HG03103 (cell line): ENCODE measurements around the gene SLC45A3.
"Not testable (repeated sequence)": the region's sequence is repeated elsewhere in the genome, so short reads cannot be mapped to it uniquely, and the experiment has no call there.

Source experiments
- ATAC-seq: cut with Tn5 transposase; IDR thresholded peaks from one replicate; pipeline ENCODE4 v1.9.1; 2021; ENCODE audit warnings: low read depth; ENCODE audit not compliant: unreplicated experiment

Gene SLC45A3

GRCh38 chr1:205639567-205639966, 40.7 kb downstream of the SLC45A3 start:
- ATAC-seq: no peak

DNA sequence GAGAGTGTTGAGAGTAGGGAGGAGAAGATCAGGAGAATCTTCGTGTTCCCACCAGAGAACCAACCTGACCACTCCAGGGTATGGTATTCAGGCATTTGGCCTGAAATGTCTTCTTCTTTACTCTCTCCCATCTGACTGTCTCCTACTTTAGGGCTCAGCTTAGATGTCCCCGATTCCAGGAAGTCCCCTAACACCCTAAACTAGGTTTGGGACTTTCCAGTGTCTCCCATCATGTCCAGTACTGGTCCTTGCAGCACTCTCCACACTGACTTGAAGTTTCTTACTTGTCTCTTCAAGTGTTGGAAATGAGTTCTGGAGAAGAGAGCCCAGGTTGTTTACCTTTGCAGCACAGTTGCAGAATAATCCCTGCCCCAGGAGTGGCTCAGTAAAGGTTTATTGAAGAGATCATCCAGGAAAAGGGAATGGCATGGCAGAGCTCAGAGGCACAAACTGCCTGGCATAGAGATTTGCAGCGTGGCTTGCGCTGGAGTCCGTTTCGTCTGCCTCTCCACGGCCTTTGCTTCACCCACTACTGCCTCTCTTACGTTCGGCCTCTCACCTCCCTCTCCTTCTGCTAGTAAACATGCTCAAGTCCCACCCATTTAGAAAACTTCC, 42.3 kb downstream of the SLC45A3 start:
- no peak for ATAC-seq

DNA sequence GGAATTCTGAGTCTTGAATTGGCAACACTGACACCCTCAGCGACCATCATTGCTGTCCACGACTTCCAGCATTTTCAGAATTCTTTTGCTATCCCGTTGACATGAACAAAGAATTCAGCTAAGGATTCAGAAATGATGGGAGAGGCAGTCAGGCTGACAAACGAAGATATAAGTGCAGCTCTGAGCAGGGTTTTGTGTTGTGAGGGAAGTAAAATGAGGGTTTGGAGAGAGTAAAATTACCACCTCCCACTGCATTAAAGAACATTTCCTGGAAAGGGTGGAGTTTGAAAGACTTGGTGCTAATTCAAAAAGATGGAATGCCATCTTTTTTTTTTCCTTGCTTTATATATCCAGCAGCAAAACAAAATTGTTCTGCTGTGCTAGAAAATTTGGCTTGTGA, 43.6 kb downstream of the SLC45A3 start:
- ATAC-seq: no peak

GRCh38 chr1:205636138-205636530, 44.2 kb downstream of the SLC45A3 start:
- not testable (repeated sequence) for ATAC-seq

- no peak for ATAC-seq
Observed at GRCh38 chr1:205633421-205633976, 46.8 kb downstream of the SLC45A3 start.

DNA sequence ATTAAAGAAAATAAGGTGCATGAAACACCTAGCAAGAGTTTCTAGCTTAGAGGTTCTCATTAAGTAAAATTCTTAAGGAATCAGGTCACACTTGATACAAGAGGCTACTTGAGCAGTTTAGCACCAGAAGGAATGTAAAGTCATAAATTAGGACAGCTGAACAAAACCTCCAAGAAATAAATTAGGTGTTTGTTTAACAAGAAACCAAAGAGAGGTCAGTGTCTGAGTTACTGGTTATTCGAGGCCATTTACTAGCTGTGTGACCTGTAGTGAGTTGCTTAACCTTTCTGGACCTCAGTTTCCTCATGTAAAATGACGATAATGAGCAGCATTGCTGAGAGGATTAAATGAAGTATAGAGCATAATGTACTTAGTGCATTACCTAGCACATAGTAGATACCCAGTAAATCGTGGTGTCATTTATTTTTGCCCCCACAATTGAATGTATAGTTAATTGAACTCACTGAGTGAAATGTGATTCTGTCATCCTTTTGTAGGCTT, 47.6 kb downstream of the SLC45A3 start:
- no peak for ATAC-seq

- peak; percentile 77 for ATAC-seq
Observed at GRCh38 chr1:205631768-205632668, 48.3 kb downstream of the SLC45A3 start, which contains the start of gene ELK4. Gene ELK4, minus strand, starts transcription at chr1:205632011. Its CDS starts 8,129 bp downstream, at chr1:205623882.

GRCh38 chr1:205631010-205631767, 49.1 kb downstream of the SLC45A3 start:
- peak; percentile 49 for ATAC-seq

DNA sequence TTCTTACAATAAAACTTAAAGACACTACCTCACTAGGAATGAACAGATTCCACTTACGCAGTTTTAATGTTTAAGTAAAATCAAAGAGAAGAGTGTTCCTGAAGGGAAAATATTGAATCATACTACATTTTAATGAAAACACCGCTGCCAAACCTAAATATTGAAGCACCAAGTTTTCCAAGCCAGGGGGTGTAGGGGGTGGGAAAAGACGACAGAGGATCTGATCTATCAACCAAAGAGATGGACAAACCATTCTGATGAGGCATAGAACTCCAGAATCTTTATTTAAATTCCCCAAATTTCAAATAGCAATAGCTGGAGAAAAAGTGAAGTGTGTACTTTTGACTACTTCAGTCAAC, 49.7 kb downstream of the SLC45A3 start:
- ATAC-seq: no peak

DNA sequence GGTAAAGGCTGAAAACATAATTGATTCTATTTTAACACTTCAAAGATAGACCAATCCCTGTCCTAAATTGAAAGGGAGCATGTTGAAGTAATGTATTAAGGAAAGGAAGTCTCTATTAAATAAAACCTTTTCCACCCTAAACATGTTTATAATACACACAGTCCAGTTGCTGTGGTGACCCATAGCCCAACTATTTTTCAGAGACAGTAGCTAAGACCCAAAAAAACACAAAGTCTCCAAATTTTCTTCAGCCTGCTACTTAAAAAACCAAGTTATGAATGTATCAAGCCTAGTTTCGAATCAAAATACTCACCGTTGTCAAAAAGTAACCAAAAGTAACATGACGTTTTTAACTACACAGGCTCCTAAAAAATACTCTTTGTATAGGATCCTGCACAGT, 50.1 kb downstream of the SLC45A3 start:
- ATAC-seq: no peak

GRCh38 chr1:205629751-205630150, 50.6 kb downstream of the SLC45A3 start:
- ATAC-seq: no peak

- ATAC-seq: no peak
Observed at GRCh38 chr1:205627956-205628355, 52.4 kb downstream of the SLC45A3 start.

DNA sequence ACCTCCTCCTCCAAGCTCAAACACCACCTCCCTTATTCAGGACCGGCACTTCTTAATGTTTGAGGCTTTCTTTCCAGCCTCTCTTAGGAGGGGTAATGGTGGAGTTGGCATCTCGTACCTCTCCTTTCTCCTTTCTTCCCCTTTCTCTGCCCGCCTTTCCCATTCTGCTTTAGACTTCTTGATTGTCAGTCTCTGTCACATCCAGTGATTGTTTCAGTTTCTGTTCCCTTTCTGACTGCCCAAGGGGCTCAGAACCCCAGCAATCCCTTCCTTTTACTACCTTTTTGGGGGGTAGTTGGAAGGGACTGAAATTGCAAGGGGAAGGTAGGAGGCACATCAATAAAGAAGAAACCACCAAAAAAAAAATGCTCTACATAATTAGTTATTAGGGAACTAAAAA, 54.1 kb downstream of the SLC45A3 start:
- no peak for ATAC-seq

DNA sequence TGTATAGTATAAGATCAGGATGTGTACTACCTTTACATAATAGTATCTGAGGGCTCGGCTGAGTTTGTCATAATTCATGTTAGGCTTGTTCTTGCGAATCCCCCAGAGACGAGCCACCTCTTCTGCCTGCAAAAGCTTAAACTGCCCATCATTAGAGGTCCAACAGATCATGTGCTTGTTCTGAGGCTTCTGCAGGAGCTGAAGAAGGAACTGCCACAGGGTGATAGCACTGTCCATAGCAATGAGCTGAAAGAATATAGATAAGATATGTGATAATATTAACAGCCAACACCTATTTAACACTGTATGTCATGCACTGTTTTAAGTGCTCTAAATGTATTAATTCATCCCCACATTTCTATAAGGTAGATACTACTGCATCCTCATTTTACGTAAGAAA, 56.7 kb downstream of the SLC45A3 start:
- ATAC-seq: no peak

- ATAC-seq: no peak
Observed at GRCh38 chr1:205620269-205620668, 60.0 kb downstream of the SLC45A3 start.

DNA sequence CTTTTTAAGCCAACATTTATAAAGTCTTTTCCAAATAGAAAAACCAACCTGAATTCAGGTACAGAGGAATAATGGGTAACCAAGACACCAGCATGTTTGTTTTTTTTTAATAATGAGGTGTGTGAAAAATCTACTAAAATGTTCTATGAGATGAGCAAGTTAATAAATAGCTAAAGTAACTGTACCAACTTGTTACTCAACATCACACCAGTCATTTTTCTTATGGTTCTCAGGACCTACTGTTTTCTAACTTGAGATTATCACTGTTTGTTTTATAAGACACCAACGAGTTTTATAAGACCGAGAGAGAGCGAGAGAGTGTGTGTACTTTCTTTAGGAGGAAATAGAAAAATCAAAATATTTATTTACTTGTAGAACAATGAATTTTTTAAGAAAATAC, 60.9 kb downstream of the SLC45A3 start:
- no peak for ATAC-seq

DNA sequence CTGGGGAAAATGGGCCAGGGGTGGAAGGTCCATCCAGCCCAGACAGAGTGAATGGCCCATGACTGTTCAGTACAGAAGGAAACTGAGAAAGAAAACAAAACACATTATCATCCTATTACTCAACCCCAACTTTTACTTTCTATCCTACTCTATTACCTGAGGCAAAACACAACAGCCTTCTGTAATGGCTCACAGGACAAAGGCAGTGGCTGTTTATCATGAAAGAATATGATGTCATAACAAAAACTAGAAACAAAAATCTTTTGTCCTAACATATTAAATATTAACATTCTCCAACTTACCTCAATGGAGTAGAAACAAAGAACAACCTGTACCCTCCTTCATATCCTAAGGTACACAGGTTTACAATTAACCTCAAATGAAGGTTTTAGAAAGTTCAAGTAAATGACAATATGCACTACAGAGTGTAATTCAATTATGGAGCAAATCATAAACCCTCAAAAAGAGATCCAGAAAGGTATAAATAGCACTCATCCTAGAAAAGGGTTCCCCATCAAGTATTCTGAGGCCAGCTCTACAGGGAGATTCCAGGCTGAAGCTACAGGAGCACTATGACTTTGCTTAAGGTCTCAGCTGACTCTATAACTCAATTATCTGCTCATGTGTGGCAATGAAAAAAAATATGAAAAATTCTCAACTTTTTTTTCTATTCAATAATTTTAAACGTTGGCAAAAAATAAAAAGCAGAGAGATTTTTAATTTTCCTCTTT, 63.6 kb downstream of the SLC45A3 start:
- no peak for ATAC-seq

- ATAC-seq: no peak
Observed at GRCh38 chr1:205615789-205616188, 64.5 kb downstream of the SLC45A3 start.

DNA sequence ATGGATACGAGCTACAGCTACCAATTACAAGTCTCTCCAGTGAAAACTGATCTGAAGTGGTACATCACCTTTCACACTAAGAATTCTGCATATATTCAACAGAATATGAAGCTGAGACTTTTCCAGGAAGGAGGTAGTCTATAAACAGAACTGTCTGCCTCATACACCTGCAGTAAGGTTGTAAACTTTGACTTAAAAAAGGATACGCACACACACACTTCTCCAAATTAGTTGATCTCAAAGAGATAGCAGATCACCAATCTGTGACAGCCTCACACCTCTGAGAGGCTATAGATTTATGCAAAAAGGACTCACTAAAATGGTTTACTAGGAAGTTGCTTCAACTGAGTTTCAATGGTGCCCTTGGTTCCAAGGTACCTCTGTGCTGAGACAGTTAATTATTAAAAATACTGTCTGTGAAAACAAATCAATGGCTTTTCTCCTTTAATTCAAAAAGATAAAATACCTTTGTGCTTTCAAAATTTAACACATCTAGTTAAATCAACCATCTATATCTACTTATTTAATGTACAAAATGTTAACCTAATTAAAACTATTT, 66.4 kb downstream of the SLC45A3 start:
- no peak for ATAC-seq

DNA sequence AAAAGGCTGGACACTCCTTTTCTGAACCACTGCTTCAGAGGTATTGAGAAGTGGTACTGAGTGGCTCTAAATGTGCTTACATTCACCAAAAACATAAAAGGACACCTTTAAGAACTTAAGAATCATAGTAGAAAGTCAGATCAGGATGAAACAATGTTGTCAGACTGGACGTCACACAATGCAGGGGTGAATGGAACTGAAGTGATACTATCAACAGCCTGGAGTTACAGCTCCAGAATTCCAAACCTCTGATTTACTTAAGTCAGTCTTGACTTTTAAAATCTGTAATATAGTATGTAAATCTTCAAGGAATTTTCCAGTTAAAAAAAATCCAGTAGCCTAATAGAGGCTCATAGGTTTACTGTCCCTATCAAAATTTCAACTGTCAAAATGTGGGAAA, 67.8 kb downstream of the SLC45A3 start:
- ATAC-seq: no peak
